Duodenal mucosa (tissue), 2 donors: ENCODE data around the gene TMEM132A.

ENCODE experiments used
- H3K27ac ChIP-seq: one replicate; pipeline ENCODE4 v1.7.0; 2013; ENCODE audit warnings: low read depth, low read length
- H3K27me3 ChIP-seq, 2 donors: one replicate each; pipeline ENCODE4 v1.7.0; 2013; ENCODE audit warnings: low read length in 2 of 2, control low read depth in 1 of 2; ENCODE audit not compliant: insufficient read depth in 2 of 2, control insufficient read depth in 1 of 2
- H3K36me3 ChIP-seq, 2 donors: one replicate each; pipeline ENCODE4 v1.7.0; 2013; ENCODE audit warnings: low read length in 2 of 2, control low read depth in 1 of 2; ENCODE audit not compliant: insufficient read depth in 2 of 2, control insufficient read depth in 1 of 2
- H3K4me1 ChIP-seq, 2 donors: one replicate each; pipeline ENCODE4 v1.7.0; 2013; ENCODE audit warnings: low read length in 2 of 2, control low read depth in 1 of 2; ENCODE audit not compliant: insufficient read depth in 2 of 2, control insufficient read depth in 1 of 2
- H3K4me3 ChIP-seq, 2 donors: one replicate each; pipeline ENCODE4 v1.7.0; 2013; ENCODE audit warnings: low read length in 2 of 2, low read depth in 1 of 2
- H3K9ac ChIP-seq, 2 donors: one replicate each; pipeline ENCODE4 v1.7.0; 2013; ENCODE audit warnings: low read length in 2 of 2, low read depth in 1 of 2
- H3K9me3 ChIP-seq, 2 donors: one replicate each; pipeline ENCODE4 v1.7.0; 2013; ENCODE audit warnings: low read length in 2 of 2, control low read depth in 1 of 2; ENCODE audit not compliant: control insufficient read depth in 1 of 2

TMEM132A gene

GRCh38 chr11:60936467-60937143 is 12.3 kb downstream of the TMEM132A start:
- Histone ChIP-seq H3K27ac (no peak overlapping the region), H3K9me3 (no peaks in the 10 kb centered on the region), H3K36me3 (peaks cover 0 to 18% of the 10 kb centered on the region in 2 donors), H3K27me3 (no peaks in the 10 kb centered on the region), H3K9ac (no peak overlapping the region), H3K4me1 (no peaks in the 10 kb centered on the region), H3K4me3 (no peak overlapping the region)

DNA sequence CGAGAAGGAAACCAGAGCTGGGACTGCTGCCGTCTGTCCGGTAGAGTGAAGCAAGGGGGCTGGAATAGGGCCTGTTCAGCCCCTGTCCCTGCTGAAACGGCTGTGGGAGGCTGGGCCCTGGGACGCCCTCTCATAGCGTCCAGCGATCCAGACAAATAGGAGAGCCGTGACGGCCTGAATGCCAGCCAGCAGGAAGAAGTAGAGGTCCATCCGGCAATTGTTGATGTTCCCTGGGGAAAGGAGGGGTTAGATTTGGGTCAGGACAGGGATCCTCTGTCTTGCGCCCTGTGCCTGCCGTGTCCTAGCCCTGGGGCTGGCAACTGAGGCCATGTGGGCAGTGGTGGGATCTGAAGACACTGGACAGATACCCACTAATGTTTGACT is 12.9 kb downstream of the TMEM132A start:
- Histone ChIP-seq H3K9ac (no peak overlapping the region), H3K4me3 (no peak overlapping the region), H3K36me3 (peaks cover 5 to 24% of the 10 kb centered on the region in 2 donors), H3K27me3 (no peaks in the 10 kb centered on the region), H3K4me1 (no peaks in the 10 kb centered on the region), H3K27ac (no peak overlapping the region), H3K9me3 (no peaks in the 10 kb centered on the region)

DNA sequence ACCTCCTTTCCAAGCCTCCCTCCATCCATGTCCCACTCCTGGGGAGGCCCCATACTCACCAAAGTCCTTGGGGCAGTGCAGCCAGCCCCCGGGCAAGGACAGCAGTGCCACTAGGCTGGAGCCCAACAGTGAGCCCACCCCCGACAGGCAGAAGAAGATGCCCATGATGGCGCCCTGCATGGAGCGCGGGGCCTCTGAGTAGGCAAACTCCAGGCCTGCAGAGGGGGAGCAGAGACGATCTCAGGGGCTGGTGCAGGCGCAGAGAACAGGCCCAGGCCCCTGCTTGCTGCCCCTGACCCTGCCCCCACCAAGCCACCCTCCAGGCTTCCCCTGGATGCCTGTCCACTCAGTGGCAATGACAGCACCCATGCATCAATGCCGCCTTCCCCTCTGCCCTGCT is 13.6 kb downstream of the TMEM132A start:
- H3K4me3 ChIP-seq: no peak overlapping the region
- peaks cover 5 to 25% of the 10 kb centered on the region in 2 donors for H3K36me3 ChIP-seq
- no peaks in the 10 kb centered on the region for H3K27me3 ChIP-seq
- H3K9me3 ChIP-seq: no peaks in the 10 kb centered on the region
- H3K9ac ChIP-seq: no peak overlapping the region
- no peak overlapping the region for H3K27ac ChIP-seq
- no peaks in the 10 kb centered on the region for H3K4me1 ChIP-seq

DNA sequence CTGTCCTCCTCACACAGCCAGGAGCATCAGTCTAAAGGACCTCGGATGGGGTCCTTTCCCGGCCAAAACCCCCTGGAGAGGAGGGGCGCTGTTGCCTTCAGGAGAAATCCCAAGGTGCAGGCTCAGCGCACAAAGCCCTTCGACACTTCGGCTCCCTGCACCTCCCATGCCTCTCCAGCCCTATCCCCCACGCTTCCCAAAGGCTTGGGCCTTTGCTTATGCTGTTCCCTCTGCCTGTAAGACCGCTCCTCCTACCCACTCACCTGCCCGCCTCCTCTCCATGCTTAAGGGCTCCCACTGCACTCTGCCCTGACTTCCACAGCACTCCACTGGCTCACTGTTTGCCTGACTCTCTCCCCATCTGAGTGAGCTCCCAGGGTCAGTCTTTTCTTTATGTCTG is 14.2 kb downstream of the TMEM132A start:
- H3K4me3 ChIP-seq: no peak overlapping the region
- H3K27me3 ChIP-seq: no peaks in the 10 kb centered on the region
- no peaks in the 10 kb centered on the region for H3K9me3 ChIP-seq
- peaks cover 5 to 25% of the 10 kb centered on the region in 2 donors for H3K36me3 ChIP-seq
- no peaks in the 10 kb centered on the region for H3K4me1 ChIP-seq
- H3K9ac ChIP-seq: no peak overlapping the region
- no peak overlapping the region for H3K27ac ChIP-seq

DNA sequence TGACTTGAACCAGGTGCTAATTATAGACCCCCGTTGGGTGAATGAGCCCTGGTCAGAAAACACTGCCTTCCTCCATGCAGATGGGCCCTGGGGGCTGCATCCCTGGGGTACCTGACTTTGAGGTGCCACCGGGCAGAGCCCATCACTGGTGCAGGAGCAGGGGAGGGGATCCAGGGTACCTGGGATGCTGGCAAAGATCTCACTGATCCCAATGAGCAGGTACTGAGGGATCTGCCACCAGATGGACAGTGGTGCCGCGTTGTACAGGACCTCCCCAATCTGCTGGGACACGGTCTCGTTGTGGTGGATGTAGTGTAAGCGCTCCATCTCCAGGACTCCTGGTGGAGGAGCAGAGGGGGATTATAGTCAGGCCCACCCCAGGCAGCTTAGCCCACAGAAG is 15.0 kb downstream of the TMEM132A start:
- Histone ChIP-seq H3K27me3 (no peaks in the 10 kb centered on the region), H3K36me3 (peaks cover 5 to 25% of the 10 kb centered on the region in 2 donors), H3K27ac (no peak overlapping the region), H3K9ac (no peak overlapping the region), H3K4me1 (no peaks in the 10 kb centered on the region), H3K9me3 (no peaks in the 10 kb centered on the region), H3K4me3 (no peak overlapping the region)

GRCh38 chr11:60939855-60940254 is 15.6 kb downstream of the TMEM132A start:
- no peaks in the 10 kb centered on the region for H3K9me3 ChIP-seq
- peaks cover 5 to 25% of the 10 kb centered on the region in 2 donors for H3K36me3 ChIP-seq
- no peak overlapping the region for H3K4me3 ChIP-seq
- no peak overlapping the region for H3K9ac ChIP-seq
- no peaks in the 10 kb centered on the region for H3K27me3 ChIP-seq
- H3K4me1 ChIP-seq: no peaks in the 10 kb centered on the region
- H3K27ac ChIP-seq: no peak overlapping the region

- Histone ChIP-seq H3K36me3 (peaks cover 5 to 25% of the 10 kb centered on the region in 2 donors), H3K27me3 (no peaks in the 10 kb centered on the region), H3K9ac (no peak overlapping the region), H3K4me3 (no peak overlapping the region), H3K27ac (no peak overlapping the region), H3K4me1 (no peaks in the 10 kb centered on the region), H3K9me3 (no peaks in the 10 kb centered on the region)
These were observed 17.3 kb downstream of the TMEM132A start for GRCh38 chr11:60941371-60942119.

DNA sequence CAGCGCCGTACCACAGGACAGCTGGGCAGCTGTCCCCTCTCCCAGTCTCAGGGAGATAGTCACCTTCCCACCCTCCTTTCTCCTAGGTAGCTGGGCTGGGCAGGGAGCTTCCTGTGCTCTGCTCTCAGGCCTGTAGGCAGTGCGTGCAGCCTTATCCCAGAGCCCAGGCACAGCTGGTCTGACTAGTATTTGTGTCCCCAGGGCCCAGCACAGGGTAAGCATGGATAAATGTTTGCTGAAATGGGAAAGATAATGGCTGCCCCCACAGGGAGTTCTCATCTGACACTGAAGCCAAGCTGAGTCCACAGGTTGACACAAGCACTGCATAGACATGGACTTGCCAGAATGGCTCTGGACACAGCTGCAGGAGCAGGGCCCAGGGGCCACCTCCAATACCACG is 18.0 kb downstream of the TMEM132A start:
- no peak overlapping the region for H3K9ac ChIP-seq
- H3K27me3 ChIP-seq: no peaks in the 10 kb centered on the region
- H3K4me3 ChIP-seq: no peak overlapping the region
- H3K4me1 ChIP-seq: no peaks in the 10 kb centered on the region
- no peak overlapping the region for H3K27ac ChIP-seq
- H3K9me3 ChIP-seq: no peaks in the 10 kb centered on the region
- peaks cover 5 to 25% of the 10 kb centered on the region in 2 donors for H3K36me3 ChIP-seq

GRCh38 chr11:60942970-60943565 is 18.8 kb downstream of the TMEM132A start:
- Histone ChIP-seq H3K9ac (no peak overlapping the region), H3K36me3 (peaks cover 5 to 25% of the 10 kb centered on the region in 2 donors), H3K4me1 (no peaks in the 10 kb centered on the region), H3K4me3 (no peak overlapping the region), H3K27me3 (no peaks in the 10 kb centered on the region), H3K9me3 (no peaks in the 10 kb centered on the region), H3K27ac (no peak overlapping the region)
